HG03103 (cell line): ENCODE data around the gene SEC61A1.

ENCODE experiments used
- ATAC-seq: cut with Tn5 transposase; IDR thresholded peaks from one replicate; pipeline ENCODE4 v1.9.1; 2021; ENCODE audit warnings: low read depth; ENCODE audit not compliant: unreplicated experiment

Gene SEC61A1

GRCh38 chr3:128056258-128056657, 4.0 kb downstream of the SEC61A1 start:
- no peak for ATAC-seq

- no peak for ATAC-seq
These were observed 8.5 kb downstream of the SEC61A1 start for GRCh38 chr3:128060473-128061381.

GRCh38 chr3:128062033-128062745, 10.0 kb downstream of the SEC61A1 start:
- no peak for ATAC-seq

- no peak for ATAC-seq
These were observed 11.6 kb downstream of the SEC61A1 start for GRCh38 chr3:128063865-128064264.

GRCh38 chr3:128064962-128065361, 12.7 kb downstream of the SEC61A1 start:
- no peak for ATAC-seq

GRCh38 chr3:128066114-128066513, 13.9 kb downstream of the SEC61A1 start:
- ATAC-seq, result no peak

- no peak for ATAC-seq
These were observed 14.4 kb downstream of the SEC61A1 start for GRCh38 chr3:128066676-128067075.

- ATAC-seq, result no peak
These were observed 15.3 kb downstream of the SEC61A1 start for GRCh38 chr3:128067489-128067888.

- ATAC-seq, result no peak
These were observed 16.0 kb downstream of the SEC61A1 start for GRCh38 chr3:128068156-128068620.

GRCh38 chr3:128069271-128069670, 17.0 kb downstream of the SEC61A1 start:
- ATAC-seq, result no peak

- no peak for ATAC-seq
These were observed 18.8 kb downstream of the SEC61A1 start for GRCh38 chr3:128070898-128071591.

- no peak for ATAC-seq
These were observed 19.7 kb downstream of the SEC61A1 start for GRCh38 chr3:128071771-128072453.

GRCh38 chr3:128072454-128073184, 20.4 kb downstream of the SEC61A1 start:
- no peak for ATAC-seq

GRCh38 chr3:128073185-128073725, 21.0 kb downstream of the SEC61A1 start:
- no peak for ATAC-seq

GRCh38 chr3:128073807-128074206, 21.6 kb downstream of the SEC61A1 start:
- ATAC-seq, result no peak

- no peak for ATAC-seq
These were observed 22.7 kb downstream of the SEC61A1 start for GRCh38 chr3:128074851-128075521.

GRCh38 chr3:128075522-128076482, 23.6 kb downstream of the SEC61A1 start:
- ATAC-seq, result peak; percentile 50
